Posterior cingulate gyrus (tissue), 11 donors: ENCODE results near the gene TRIM25.

ENCODE experiments used
- DNase-seq, 10 donors: peaks; one replicate each; pipeline versions ENCODE4 v3.0.0 to v3.0.0-alpha.2; 2020 to 2021; ENCODE audit warnings: mixed read lengths in 3 of 10
- intact Hi-C: fragments of 100-400 bp; cut with DNase I; formaldehyde crosslinking; loops from one replicate; pipeline ENCODE4 v1.15.1; 2023

The TRIM25 gene

DNA sequence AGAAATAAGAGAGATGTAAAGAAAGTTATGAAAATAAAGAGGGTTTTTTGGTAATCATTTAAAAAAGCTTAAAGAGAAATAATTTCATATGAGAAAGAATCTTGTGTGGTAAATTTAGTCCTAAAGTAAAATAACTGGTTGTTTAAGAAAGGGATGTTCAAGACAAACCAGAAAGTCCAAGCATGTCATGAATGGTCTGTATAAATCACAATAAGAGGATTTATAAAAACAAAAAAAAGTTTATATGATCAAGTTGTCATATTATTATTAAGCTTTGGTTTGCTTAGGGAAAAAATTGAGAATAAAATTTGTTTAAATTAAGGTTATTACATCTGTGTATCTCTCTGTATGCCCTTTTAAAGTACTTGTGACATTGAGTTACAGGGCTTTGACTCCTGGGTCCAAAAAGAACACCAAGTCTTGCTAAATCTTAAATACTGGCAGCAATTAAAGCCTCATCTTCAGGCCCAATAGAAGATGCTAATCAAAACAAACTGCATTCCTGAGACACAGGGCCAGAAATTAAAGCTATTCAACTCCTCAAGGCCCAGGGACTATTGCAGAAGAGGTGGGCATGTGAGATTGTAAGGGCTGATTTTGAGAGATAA, 15.6 kb upstream of the TRIM25 start:
- DNase-seq: no peak

DNA sequence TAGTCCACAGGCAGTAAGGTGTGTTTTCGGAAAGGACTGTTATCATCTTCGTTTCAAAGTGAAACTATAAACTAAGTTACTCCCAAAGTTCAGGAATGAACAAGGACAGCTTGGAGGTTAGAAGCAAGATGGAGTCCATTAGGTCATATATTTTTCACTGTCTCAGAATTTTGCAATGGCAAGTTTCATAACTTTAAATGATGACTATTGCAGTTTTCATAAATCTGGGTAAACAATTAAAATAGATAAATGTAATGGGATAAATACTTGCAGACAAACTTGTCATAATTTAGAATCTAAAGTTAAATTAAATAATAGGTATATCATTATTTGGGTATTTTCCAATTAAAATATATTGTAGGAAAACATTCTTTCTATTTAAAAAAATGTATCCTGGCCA, 14.7 kb upstream of the TRIM25 start:
- no peak for DNase-seq
- intact Hi-C loops: no loop called here

More for the DNA sequence above, 15.6 kb upstream of the TRIM25 start:
- intact Hi-C loops: no loop called here

- intact Hi-C loops: no loop called here
- no peak for DNase-seq
These were observed 12.9 kb upstream of the TRIM25 start for GRCh38 chr17:56926704-56927103.

DNA sequence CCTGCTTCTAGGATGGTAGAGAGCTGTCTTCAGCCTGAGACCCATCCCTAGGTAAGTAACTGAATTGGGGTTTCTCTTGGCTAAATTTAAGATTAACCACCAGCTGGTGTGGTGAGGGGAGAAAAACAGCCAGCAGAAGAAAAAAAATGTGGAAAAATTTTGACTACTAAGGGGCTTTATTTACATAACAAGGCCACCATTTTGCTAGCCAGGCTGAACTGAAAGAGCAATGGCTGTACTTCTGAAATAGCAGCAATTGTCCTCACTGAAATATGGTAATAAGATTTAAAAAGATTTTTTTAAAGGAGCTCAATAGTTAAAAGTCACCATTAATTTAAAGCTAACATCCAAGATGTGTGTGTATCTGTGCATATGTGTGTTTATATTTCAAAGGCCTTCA, 12.4 kb upstream of the TRIM25 start:
- intact Hi-C loops: no loop called here
- DNase-seq: no peak

DNA sequence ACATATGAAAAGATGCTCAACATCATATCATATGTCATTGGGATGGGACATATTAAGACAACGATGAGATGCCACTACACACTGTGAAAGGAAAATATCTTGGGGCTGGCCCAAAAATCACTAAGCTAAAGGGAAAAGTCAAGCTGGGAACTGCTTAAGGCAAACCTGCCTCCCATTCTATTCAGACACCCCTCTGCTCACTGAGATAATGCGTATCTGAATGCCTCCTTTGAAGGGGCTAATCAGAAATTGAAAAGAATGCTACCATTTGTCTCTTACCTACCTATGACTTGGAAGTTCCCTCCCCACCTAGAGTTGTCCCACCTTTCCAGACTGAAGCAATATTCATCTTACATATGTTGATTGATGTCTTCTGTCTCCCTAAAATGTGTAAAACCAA, 11.2 kb upstream of the TRIM25 start:
- intact Hi-C loops: no loop called here
- no peak for DNase-seq

DNA sequence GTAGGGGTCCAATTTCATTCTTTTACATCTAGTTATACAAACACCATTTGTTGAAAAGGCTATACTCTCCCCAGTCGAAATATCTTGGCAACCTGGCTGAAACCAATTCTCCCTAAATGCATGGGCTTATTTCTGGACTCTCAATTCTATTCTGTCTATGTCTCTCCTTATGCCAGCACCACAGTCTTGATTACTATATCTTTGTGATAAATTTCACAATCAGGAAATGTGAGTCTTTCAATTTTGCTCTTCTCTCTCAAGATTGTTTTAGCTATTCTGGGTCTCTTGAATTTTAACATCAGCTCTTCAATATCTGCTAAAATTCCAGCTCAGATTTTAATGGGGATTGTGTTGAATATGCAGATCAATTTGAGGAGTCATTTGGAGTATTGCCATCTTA, 5.9 kb upstream of the TRIM25 start:
- DNase-seq: no peak
- intact Hi-C loops: no loop called here

DNA sequence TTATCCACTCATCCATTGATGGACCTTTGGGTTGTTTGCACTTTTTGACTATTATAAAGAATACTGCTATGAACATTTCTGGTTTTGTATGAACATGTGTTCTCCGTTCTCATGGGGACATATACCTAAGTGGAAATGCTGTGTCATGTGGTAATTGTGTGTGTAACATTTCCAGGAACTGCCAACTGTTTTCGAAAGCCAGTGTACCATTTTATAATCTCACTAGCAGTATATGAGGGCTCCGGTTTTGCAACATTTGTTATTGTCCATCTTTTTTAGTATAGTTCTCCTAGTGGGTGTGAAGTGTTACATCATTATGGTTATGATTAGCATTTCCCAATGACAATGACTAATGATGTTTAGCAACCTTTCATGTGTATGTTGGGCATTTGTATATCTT, 5.1 kb upstream of the TRIM25 start:
- DNase-seq: no peak
- intact Hi-C loops: no loop called here

GRCh38 chr17:56917559-56918296, 3.9 kb upstream of the TRIM25 start:
- intact Hi-C loops: no loop called here
- DNase-seq: no peak

DNA sequence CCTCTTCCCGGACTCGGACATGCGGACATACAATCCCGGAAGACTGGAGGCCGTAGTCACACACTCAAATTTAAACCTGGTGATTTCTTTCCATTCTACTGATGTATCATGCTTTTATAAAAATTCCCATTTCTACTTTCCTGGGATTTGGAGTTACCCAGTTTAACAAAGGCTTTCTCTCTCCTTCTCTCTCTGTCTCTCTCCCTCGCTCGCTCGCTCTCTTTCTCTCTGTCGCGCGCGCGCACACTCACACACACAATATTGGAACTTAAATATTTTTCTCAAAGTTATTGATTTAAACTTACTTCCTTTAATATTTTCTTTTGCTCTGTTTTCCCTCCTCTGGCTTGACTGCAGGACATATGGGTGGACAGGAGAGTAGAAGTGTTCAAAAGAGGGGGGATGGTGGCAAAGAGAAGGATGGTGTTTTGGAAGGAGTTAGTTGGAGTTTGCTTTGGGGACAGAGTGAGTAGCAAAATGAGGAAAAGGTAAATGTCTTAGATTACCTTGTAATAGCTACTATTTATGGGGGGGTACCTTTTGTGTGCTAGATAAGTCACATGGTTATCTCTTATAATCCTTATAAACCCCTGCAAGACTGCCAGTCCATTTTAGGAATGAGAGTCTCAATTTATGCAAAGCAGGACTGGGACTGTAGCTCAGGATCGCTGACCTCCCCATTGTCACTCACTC, 878 bp upstream of the TRIM25 start:
- intact Hi-C loops: no loop called here
- no peak for DNase-seq

DNA sequence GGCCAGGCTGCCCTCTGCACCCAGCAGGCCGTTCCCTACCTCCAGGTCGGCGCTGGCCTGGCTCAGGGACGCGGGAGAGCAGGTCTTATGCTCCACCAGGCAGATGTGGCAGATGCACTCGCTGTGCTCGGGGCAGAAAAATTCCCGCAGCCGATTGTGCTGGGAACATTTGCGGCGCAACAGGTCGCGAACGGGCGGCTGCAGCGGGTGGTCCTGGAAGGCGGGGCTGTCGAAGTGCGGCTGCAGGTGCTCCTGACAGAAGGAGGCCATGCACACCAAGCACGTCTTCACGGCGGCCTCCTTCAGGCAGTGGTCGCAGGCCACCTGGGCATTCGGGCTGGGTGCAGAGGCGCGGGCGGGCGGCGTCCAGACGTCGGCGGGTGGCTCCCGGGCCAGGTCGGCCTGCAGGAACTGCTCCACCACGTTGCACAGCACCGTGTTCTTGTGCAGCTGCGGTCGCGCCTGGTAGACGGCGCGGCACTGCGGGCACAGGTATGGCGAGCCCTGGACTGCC, 439 bp downstream of the TRIM25 start:
- peak in 5 of 10 donors; percentile 10 to 85 (median 81) for DNase-seq
- intact Hi-C loops: no loop called here

DNA sequence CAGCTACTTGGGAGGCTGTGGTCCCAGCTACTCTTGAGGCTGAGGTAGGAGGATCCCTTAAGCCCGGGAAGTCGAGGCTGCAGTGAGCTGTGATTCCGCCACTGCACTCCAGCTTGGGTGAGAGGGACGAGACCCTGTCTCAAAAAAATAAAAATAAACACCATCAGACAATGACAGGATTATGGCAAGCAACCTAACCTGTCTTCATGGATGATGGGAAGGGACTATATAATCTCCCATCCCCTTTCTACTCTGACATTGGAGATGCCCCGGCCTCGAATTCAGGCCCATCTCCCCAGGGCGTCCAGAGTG, 893 bp downstream of the TRIM25 start:
- intact Hi-C loops: no loop called here
- peak in 1 of 10 donors; percentile 20 for DNase-seq

DNA sequence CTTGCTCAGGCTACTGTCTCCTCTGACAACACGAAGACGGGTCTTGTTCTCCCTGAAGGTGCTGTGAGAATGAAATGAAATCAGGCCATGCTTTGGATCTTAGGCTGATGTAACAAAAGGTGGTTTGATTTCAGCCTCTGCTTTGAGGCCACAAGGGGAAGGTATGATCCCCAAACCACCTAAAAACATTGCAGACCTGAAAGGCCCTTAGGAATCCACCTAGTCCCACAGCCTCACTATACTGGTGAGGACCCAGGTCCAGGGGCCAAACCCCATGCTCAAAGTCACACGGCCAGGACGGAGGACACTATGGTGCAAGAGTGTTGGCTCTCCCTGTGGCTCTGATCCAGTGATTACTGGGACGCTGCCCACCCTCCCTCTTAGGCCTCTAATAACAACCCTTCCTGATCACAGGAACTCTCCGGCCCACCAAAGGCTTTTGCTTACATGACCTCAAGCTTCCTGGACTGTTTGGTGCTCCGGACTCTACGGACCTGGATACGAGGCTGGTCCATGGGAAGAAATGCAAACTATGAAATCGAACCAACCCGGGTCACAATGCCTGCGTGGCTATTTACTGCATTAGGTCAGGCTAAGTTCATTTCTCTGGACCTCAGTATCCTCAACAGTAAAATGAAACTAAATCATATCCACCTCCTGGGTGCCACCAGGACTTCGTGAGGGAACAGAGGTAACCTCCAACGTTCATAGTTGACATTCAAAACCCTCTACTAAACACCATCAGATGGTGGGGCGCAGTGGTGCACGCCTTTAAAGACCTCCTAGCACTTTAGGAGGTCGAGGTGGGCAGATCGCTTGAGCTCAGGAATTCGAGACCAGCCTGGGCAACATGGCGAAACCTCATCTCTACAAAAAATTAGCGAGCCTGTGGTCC, 1.5 kb downstream of the TRIM25 start:
- intact Hi-C loops: no loop called here
- DNase-seq: peak in 1 of 10 donors; percentile 46

GRCh38 chr17:56910509-56911235, 3.2 kb downstream of the TRIM25 start:
- intact Hi-C loops: no loop called here
- DNase-seq: peak in 1 of 10 donors; percentile 59

- intact Hi-C loops: no loop called here
- peak in 1 of 10 donors; percentile 42 for DNase-seq
These were observed 3.9 kb downstream of the TRIM25 start for GRCh38 chr17:56909742-56910508.

DNA sequence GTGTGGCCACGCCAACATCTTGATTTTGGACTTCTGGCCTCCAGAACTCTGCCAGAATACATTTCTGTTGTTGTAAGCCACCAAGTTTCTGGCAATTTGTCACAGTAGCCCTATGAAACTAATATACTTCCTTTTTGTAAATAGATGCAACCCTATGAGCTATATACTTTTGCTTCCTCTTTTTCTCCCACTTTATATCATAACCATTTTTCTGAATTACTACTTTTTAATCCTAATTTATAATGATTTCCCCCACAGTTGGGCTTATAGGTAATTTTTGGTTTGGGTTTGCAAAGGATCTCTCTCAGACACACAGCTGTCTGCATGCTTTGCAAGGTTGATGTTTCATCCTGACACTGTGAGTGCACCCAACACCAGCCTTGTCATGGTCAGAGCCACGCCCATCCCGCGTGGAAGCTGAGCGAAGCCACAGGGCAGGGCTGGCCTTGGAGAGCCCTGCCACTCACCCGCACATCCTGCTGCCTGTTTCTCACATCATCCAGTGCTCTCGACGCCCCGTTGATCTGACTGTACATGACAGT, 5.8 kb downstream of the TRIM25 start:
- intact Hi-C loops: no loop called here
- peak in 3 of 10 donors; percentile 18 to 86 (median 19) for DNase-seq

- intact Hi-C loops: no loop called here
- DNase-seq: peak in 1 of 10 donors; percentile 12
These were observed 10.3 kb downstream of the TRIM25 start for GRCh38 chr17:56903560-56903959.

DNA sequence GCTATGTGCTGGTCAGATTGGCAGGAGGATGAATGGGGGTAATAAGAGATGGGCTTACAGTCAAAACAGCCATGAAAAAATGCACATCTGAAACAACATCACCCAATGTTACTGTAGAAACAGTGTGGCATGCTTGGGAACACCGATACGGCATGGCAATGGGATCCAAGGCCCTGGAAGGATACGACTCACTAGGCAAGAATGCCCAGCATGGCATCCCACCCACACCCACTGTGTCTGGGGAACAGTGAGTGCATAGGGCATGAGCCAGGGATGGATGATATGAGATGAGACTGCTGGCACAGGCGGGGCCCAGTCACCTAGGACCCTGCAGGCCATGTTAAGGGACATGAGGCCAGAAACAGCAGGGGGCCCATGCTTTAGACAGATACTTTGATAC, 11.5 kb downstream of the TRIM25 start:
- intact Hi-C loops: no loop called here
- DNase-seq: peak in 1 of 10 donors; percentile 16

GRCh38 chr17:56899403-56899802, 14.4 kb downstream of the TRIM25 start:
- intact Hi-C loops: no loop called here

GRCh38 chr17:56898874-56899273, 15.0 kb downstream of the TRIM25 start:
- peak in 1 of 10 donors; percentile 47 for DNase-seq
- intact Hi-C loops: no loop called here

More at GRCh38 chr17:56899403-56899802, 14.4 kb downstream of the TRIM25 start:
- DNase-seq: peak in 1 of 10 donors; percentile 51
